LNCAP (cell line): ENCODE data around the gene ZNF805.

Source experiments
- TF ChIP-seq, protein P1 (sequence below): fragments of 450-650 bp; IDR thresholded peaks from 2 replicates; pipeline ENCODE4 v1.5.1; 2017; ENCODE audit warnings: mild to moderate bottlenecking

Gene ZNF805

DNA sequence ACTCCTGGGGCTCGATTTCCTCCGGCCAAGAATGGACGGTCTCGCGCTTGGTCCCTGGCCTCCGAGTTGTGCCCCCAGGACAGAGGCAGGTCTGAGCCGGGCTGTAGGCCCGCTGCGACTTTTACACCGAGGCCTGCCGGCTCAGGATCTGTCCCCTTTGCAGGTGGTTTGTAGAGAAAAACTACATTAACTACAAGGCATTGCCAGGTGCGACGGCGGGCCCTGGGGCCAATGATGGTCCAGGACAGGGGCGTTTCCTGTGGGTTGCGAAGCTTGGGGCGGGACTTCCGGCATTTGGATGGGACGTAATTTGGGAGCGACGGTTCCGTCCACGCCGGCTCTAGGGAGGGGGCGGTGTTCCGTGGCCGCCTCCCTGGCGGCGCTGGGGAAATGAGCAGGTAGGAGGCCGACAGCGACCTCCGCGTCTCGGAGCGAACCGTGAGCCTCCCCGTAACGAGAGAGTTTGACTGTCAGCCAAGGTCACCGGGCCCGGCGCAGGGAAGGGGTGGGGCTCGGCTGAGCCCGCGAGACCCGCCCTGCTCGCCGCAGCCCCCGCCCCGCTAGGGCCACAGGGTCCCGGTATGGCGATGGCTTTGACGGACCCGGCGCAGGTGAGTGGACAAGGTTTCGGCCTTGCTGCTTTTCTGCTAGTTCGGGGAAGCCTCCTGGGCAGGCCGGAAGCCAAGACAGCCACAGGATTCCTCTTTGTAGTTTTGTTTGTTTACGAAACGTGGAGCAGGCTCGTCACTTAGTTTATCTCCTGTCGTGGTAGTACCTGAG is at the start of gene ZNF805:
TSS of gene ZNF805 (plus strand) at position 322 of the 780 bp plus-strand sequence. CDS start at position 582, 260 bp downstream.
- TF ChIP-seq, protein P1, sequence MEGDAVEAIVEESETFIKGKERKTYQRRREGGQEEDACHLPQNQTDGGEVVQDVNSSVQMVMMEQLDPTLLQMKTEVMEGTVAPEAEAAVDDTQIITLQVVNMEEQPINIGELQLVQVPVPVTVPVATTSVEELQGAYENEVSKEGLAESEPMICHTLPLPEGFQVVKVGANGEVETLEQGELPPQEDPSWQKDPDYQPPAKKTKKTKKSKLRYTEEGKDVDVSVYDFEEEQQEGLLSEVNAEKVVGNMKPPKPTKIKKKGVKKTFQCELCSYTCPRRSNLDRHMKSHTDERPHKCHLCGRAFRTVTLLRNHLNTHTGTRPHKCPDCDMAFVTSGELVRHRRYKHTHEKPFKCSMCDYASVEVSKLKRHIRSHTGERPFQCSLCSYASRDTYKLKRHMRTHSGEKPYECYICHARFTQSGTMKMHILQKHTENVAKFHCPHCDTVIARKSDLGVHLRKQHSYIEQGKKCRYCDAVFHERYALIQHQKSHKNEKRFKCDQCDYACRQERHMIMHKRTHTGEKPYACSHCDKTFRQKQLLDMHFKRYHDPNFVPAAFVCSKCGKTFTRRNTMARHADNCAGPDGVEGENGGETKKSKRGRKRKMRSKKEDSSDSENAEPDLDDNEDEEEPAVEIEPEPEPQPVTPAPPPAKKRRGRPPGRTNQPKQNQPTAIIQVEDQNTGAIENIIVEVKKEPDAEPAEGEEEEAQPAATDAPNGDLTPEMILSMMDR, result no peak

DNA sequence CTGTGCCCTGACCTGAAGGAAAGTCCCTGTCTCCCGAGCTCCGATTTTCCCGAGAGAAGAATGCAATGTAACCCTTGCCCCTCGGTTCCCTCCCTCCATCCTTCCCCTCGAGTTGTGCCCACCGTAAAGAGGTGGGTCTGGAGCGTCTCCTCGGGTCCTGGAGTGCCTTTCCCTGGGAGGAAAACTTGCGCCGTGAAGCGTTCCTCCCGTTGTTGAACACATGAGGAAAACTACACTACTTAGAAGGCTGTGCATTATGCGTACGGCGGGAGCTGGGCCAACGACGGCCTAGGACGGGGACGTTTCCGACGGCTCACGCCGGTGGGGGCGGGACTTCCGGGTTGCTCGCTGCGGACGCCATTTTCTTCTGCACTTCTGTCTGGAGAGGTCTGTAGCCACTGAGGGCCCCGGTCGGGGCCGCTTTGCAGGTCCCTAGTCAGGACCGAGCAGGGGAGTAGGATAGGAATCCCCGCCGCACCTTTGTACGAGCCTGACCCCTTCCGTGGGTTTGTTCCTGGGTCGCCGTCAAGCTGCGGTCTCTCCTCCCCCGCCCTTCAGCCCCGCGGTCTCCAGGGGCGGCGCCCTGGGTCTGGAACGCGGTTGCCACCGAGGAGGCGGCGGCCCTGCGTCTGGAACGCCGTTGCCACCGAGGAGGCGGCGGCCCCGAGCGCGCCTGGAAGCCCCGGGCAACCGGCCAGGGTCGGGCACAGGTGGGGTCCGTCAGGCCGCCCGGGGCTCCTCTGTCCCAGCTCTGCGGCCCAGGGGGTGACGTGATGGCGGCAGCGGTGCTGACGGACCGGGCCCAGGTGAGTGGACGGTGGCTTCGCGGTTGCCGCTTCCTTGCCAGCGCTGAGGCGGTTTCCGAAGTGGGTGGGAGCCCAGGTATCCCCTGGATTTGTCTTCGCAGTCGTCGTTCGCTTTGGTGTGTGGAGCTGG is 49.0 kb upstream of the ZNF805 start, which contains the start of gene ZNF264:
TSS of gene ZNF264 (plus strand) at position 360 of the 936 bp plus-strand sequence. CDS start at position 774, 414 bp downstream.
- TF ChIP-seq, protein P1, result no peak

DNA sequence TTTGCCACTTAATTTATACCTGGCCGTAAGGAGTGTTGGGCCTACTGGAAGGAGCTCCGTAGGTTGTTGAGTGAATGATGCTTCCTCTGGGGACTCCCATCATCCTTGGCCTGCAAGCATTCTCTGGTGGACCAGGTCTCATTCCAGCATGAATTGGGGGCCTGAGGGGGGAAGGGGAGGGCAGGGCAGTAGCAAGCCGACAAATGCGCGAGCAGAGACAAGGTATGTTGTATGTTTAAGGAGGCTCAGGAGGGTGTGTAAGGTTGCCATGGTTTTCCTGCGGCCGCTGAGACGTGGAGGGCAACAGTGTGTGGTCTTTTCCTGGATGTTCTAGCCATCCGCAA is 48.4 kb upstream of the ZNF805 start:
- TF ChIP-seq, protein P1, result no peak

DNA sequence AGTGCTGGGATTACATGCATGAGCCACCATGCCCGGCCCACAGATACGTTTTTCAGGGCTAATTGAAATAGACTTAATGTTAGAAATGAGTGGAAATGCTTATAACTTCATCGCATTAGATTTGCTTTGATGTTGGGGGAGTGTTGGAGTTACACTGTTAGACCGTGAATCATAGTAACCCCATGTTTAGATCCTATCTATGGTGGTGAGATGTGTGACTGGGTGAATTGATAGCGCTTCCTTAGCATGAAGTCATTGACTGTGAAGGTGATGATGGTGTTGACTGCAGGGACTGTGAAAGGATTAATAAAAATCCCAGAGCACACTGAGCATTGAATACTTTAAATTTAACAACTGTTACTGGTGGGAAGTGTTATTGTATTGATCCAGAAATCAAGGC is 47.4 kb upstream of the ZNF805 start:
- TF ChIP-seq, protein P1, result no peak

DNA sequence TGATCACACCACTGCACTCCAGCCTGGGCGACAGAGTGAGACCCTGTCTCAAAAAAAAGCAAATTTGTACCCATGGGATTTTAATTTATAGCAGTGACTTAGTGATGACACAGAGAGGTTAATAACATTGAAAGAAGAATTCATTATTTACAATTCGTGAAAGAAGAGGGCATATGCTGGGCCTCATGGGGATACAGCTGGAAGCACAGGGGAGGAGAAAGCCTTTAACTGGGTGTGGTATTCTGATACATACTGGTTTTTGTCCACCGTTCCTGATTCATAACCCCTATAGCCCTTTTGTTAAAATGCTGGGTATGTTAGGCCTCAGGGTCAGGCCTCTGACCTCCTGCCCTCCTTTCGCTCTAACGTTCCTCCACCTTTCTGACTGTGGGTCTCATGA is 38.3 kb upstream of the ZNF805 start:
- TF ChIP-seq, protein P1, result no peak

GRCh38 chr19:57210381-57210780 is 30.1 kb upstream of the ZNF805 start:
- TF ChIP-seq, protein P1, result no peak

GRCh38 chr19:57212109-57212508 is 28.3 kb upstream of the ZNF805 start:
- TF ChIP-seq, protein P1, result no peak
